ENCODE results near the gene PPARA. TPM values are rescaled to one million over a fixed set of nuclear protein-coding genes. Genes with fewer than 3 reads are reported as not detected.

The PPARA gene
- total and polyA plus RNA-seq, 7 experiments from 2014 or later = 3.7 to 21.6 (median 16.4) TPM

DNA sequence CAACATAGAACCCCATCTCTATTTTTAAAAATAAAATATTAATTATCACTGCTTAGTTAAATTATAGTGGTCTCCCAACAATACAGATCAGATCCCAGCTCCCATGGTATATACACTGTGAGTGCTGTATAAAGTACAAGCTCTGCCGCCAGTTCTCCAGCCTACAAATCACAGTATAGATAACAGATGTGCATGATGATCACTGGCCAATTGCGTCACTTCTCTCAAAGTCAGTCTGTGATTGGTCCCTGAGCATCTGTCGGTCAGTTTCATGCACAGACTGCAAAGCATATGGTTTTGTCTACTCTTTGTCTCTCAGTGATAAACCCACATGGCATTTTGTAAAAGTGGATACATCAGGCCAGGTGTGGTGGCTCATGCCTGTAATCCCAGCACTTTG is 15.7 kb downstream of the PPARA start:
- no peak overlapping the region for H3K4me3 Mint-ChIP-seq
- Histone ChIP-seq H3K36me3 (ENCODE audit: control insufficient read depth in 2 of 3, insufficient read depth in 3 of 3, low read length in 3 of 3) (no peaks in the 10 kb centered on the region), H3K27me3 (ENCODE audit: control insufficient read depth in 2 of 2, insufficient read depth in 2 of 2, low read length in 2 of 2) (no peaks in the 10 kb centered on the region), H3K9me3 (ENCODE audit: control insufficient read depth in 2 of 3, low read length in 3 of 3) (no peaks in the 10 kb centered on the region), H3K4me1 (ENCODE audit: control insufficient read depth in 2 of 2, insufficient read depth in 2 of 2, low read length in 2 of 2) (no peaks in the 10 kb centered on the region), H3K27ac (ENCODE audit: low read depth, low read length) (no peak overlapping the region), H3K4me3 (ENCODE audit: low read length) (no peak overlapping the region)
- no peak overlapping the region for H3K27ac Mint-ChIP-seq
- intact Hi-C loops (cut with micrococcal nuclease) = no loop called here
- DNase-seq (no peak), ATAC-seq (no peak)
- H3K36me3 Mint-ChIP-seq = peaks cover 0 to 10% (median 3%) of the 10 kb centered on the region in 5 donors
- peaks cover 0 to 7% (median 5%) of the 10 kb centered on the region in 7 donors for H3K4me1 Mint-ChIP-seq
- CTCF ChIA-PET = no interaction called here
- POLR2A ChIA-PET = no interaction called here
- no peaks in the 10 kb centered on the region for H3K9me3 Mint-ChIP-seq
- H3K27me3 Mint-ChIP-seq = no peaks in the 10 kb centered on the region

DNA sequence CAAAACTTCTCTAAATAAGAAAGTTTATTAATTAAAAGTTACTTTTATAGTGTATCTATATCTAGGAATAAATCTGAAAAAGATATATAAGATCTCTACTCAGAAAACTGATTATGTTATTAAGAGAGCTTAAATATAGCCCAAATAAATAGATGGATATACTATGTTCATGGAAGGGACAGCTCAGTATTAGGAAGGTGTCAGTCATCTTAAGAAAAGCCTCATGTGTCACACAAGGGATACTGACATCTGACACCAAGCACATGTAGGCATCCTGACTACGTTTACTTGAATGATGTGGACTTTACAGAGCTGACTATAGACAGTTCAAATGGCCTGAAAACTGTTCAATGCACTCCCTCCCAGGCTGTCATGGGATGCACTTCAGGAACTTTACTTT is 19.3 kb downstream of the PPARA start:
- H3K9me3 Mint-ChIP-seq = no peaks in the 10 kb centered on the region
- peaks cover 0 to 10% (median 0%) of the 10 kb centered on the region in 5 donors for H3K36me3 Mint-ChIP-seq
- H3K4me1 Mint-ChIP-seq = peaks cover 18 to 29% (median 21%) of the 10 kb centered on the region in 7 donors
- Histone ChIP-seq H3K36me3 (ENCODE audit: control insufficient read depth in 2 of 3, insufficient read depth in 3 of 3, low read length in 3 of 3) (no peaks in the 10 kb centered on the region), H3K27me3 (ENCODE audit: control insufficient read depth in 2 of 2, insufficient read depth in 2 of 2, low read length in 2 of 2) (no peaks in the 10 kb centered on the region), H3K9me3 (ENCODE audit: control insufficient read depth in 2 of 3, low read length in 3 of 3) (no peaks in the 10 kb centered on the region), H3K4me3 (ENCODE audit: low read length) (no peak overlapping the region), H3K4me1 (ENCODE audit: control insufficient read depth in 2 of 2, insufficient read depth in 2 of 2, low read length in 2 of 2) (no peaks in the 10 kb centered on the region), H3K27ac (ENCODE audit: low read depth, low read length) (no peak overlapping the region)
- POLR2A ChIA-PET = interaction anchor here (0.6 to 0.9 kb wide), 2 partner anchors 68 to 147 kb away, joined by 3 read pairs; no protein-coding TSS in a partner anchor
- intact Hi-C loops (cut with micrococcal nuclease) = no loop called here
- no peak overlapping the region for H3K27ac Mint-ChIP-seq
- no peaks in the 10 kb centered on the region for H3K27me3 Mint-ChIP-seq
- no peak overlapping the region for H3K4me3 Mint-ChIP-seq
- ATAC-seq (no peak), DNase-seq (no peak)
- CTCF ChIA-PET = no interaction called here

DNA sequence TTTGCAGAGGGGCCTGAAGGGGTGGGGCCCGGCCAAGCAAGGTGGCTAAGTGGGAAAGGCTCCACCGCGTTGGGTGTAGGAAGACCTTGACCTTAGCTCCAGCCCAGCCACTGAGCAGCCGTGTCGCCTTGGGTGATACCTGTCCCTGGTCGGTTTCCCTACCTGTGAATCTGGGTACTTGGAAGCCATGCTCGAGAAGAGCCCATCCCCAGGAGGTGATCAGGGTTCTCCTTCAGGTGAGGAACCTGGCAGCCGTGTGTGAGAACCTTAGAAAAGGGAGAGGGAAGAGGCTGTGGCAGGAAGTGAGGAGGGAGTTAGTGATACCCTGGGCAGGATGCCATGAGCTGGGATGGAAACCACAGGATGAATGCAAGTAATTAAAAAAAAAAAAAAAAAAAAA is 21.6 kb downstream of the PPARA start:
- H3K36me3 Mint-ChIP-seq = peaks cover 0 to 18% (median 14%) of the 10 kb centered on the region in 5 donors
- H3K4me1 Mint-ChIP-seq = peaks cover 18 to 36% (median 26%) of the 10 kb centered on the region in 7 donors
- DNase-seq (no peak), ATAC-seq (no peak)
- no peaks in the 10 kb centered on the region for H3K4me1 ChIP-seq (ENCODE audit: control insufficient read depth in 2 of 2, insufficient read depth in 2 of 2, low read length in 2 of 2)
- H3K36me3 ChIP-seq (ENCODE audit: control insufficient read depth in 2 of 3, insufficient read depth in 3 of 3, low read length in 3 of 3) = no peaks in the 10 kb centered on the region
- H3K27me3 Mint-ChIP-seq = no peaks in the 10 kb centered on the region
- no peaks in the 10 kb centered on the region for H3K27me3 ChIP-seq (ENCODE audit: control insufficient read depth in 2 of 2, insufficient read depth in 2 of 2, low read length in 2 of 2)
- no peaks in the 10 kb centered on the region for H3K9me3 ChIP-seq (ENCODE audit: control insufficient read depth in 2 of 3, low read length in 3 of 3)
- ChIA-PET CTCF (interaction anchor here (1.1 kb wide), 1 partner anchor 166 kb away, joined by 3 read pairs; no protein-coding TSS in a partner anchor), POLR2A (no interaction called here)
- H3K9me3 Mint-ChIP-seq = peaks cover 0 to 4% (median 0%) of the 10 kb centered on the region in 11 donors
- no peak overlapping the region for H3K27ac Mint-ChIP-seq
- H3K4me3 ChIP-seq (ENCODE audit: low read length) = no peak overlapping the region
- intact Hi-C loops (cut with micrococcal nuclease) = no loop called here
- H3K27ac ChIP-seq (ENCODE audit: low read depth, low read length) = no peak overlapping the region
- peak overlapping the region in 2 of 10 donors; percentile 32 to 33 for H3K4me3 Mint-ChIP-seq

DNA sequence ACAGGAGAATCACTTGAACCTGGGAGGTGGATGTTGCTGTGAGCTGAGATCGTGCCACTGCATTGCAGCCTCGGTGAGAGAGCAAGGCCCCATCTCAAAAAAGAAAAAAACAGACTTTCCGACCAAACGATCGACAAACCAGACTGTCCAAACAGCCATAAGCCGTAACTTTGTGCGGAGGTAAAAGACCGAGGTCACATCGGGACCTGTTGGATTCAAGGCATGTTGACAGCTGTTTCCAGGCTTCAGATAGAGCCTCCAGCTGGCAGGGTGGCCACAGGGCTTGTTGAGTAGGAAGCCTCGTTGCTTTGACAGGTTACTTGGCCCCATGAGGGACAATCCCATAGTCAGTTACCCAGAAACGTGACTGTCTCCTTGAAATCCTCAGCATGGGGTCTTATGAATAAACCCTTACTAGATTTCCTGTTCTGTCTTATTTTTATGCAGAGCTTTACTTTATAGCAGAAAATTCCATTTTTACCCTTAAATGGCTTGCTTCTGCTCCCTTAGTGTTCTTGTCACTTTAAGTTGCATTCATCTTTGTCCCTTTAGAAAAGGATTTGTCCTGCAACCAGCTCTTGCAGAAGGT is 22.3 kb downstream of the PPARA start:
- no peaks in the 10 kb centered on the region for H3K27me3 Mint-ChIP-seq
- peaks cover 4 to 22% (median 18%) of the 10 kb centered on the region in 5 donors for H3K36me3 Mint-ChIP-seq

DNA sequence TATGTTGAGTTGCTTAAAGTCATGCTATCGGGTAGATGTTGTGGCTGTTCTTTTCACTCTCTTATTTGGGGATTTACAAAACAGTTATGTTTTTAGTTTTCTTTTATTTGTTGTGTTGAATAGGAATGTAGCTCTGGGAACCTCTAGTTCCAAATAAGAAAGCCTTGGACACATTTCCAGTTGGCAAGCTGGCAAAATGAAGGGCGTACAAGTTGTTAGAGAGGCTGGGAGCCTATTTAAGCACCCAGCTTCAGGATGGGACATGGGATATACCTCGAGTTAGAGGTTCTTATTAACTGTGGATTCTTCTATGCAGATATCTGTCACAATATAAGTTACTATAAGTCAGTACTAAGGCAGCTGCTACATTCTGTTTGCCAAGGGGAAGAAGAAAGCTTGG is 22.8 kb downstream of the PPARA start:
- Mint-ChIP-seq H3K36me3 (peaks cover 7 to 27% (median 24%) of the 10 kb centered on the region in 5 donors), H3K27me3 (no peaks in the 10 kb centered on the region), H3K9me3 (peaks cover 0 to 10% (median 1%) of the 10 kb centered on the region in 11 donors), H3K4me1 (peaks cover 18 to 36% (median 26%) of the 10 kb centered on the region in 7 donors), H3K4me3 (peak overlapping the region in 1 of 10 donors; percentile 15), H3K27ac (peak overlapping the region in 1 of 9 donors; percentile 50)
- H3K4me1 ChIP-seq (ENCODE audit: control insufficient read depth in 2 of 2, insufficient read depth in 2 of 2, low read length in 2 of 2) = no peaks in the 10 kb centered on the region
- H3K27ac ChIP-seq (ENCODE audit: low read depth, low read length) = no peak overlapping the region
- no peaks in the 10 kb centered on the region for H3K36me3 ChIP-seq (ENCODE audit: control insufficient read depth in 2 of 3, insufficient read depth in 3 of 3, low read length in 3 of 3)
- DNase-seq (no peak), ATAC-seq (no peak)
- intact Hi-C loops (cut with micrococcal nuclease) = no loop called here
- no peak overlapping the region for H3K4me3 ChIP-seq (ENCODE audit: low read length)
- H3K9me3 ChIP-seq (ENCODE audit: control insufficient read depth in 2 of 3, low read length in 3 of 3) = no peaks in the 10 kb centered on the region
- no peaks in the 10 kb centered on the region for H3K27me3 ChIP-seq (ENCODE audit: control insufficient read depth in 2 of 2, insufficient read depth in 2 of 2, low read length in 2 of 2)
- ChIA-PET CTCF (no interaction called here), POLR2A (no interaction called here)

More for the DNA sequence above, 22.3 kb downstream of the PPARA start:
- H3K27me3 ChIP-seq (ENCODE audit: control insufficient read depth in 2 of 2, insufficient read depth in 2 of 2, low read length in 2 of 2) = no peaks in the 10 kb centered on the region
- Mint-ChIP-seq H3K4me1 (peaks cover 18 to 36% (median 26%) of the 10 kb centered on the region in 7 donors), H3K4me3 (peak overlapping the region in 1 of 10 donors; percentile 15), H3K27ac (peak overlapping the region in 1 of 9 donors; percentile 50), H3K9me3 (peaks cover 0 to 5% (median 0%) of the 10 kb centered on the region in 11 donors)
- intact Hi-C loops (cut with micrococcal nuclease) = no loop called here
- ATAC-seq = no peak
- CTCF ChIA-PET = interaction anchor here (1.1 kb wide), 1 partner anchor 167 kb away, joined by 3 read pairs; no protein-coding TSS in a partner anchor
- no peak overlapping the region for H3K4me3 ChIP-seq (ENCODE audit: low read length)
- H3K27ac ChIP-seq (ENCODE audit: low read depth, low read length) = no peak overlapping the region
- no peak for DNase-seq
- H3K36me3 ChIP-seq (ENCODE audit: control insufficient read depth in 2 of 3, insufficient read depth in 3 of 3, low read length in 3 of 3) = no peaks in the 10 kb centered on the region
- H3K9me3 ChIP-seq (ENCODE audit: control insufficient read depth in 2 of 3, low read length in 3 of 3) = no peaks in the 10 kb centered on the region
- H3K4me1 ChIP-seq (ENCODE audit: control insufficient read depth in 2 of 2, insufficient read depth in 2 of 2, low read length in 2 of 2) = no peaks in the 10 kb centered on the region
- POLR2A ChIA-PET = no interaction called here

DNA sequence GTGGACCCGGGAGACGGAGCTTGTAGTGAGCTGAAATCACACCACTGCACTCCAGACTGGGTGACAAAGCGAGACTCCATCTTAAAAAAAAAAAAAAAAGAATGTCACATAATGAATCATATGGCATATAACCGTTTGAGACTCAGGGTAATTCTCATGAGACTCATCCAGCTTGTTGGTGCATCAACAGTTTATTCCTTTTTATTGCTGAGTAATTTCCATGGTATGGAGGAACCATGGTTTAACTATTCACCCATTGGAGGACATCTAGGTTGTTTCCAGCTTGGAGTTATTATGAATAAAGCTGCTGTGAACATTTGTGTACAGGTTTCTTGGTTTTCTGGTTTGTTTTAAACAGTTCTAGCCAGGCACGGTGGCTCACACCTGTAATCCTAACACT is 25.3 kb downstream of the PPARA start:
- no peaks in the 10 kb centered on the region for H3K27me3 ChIP-seq (ENCODE audit: control insufficient read depth in 2 of 2, insufficient read depth in 2 of 2, low read length in 2 of 2)
- H3K36me3 ChIP-seq (ENCODE audit: control insufficient read depth in 2 of 3, insufficient read depth in 3 of 3, low read length in 3 of 3) = peaks cover 0 to 15% (median 0%) of the 10 kb centered on the region in 3 experiments
- no peak for ATAC-seq
- Mint-ChIP-seq H3K4me1 (peaks cover 15 to 33% (median 23%) of the 10 kb centered on the region in 7 donors), H3K27ac (no peak overlapping the region), H3K4me3 (no peak overlapping the region), H3K36me3 (peaks cover 24 to 46% (median 40%) of the 10 kb centered on the region in 5 donors), H3K27me3 (no peaks in the 10 kb centered on the region), H3K9me3 (peaks cover 5 to 33% (median 17%) of the 10 kb centered on the region in 11 donors)
- ChIA-PET POLR2A (interaction anchor here (0.6 kb wide), 1 partner anchor 490 kb away, joined by 3 read pairs; no protein-coding TSS in a partner anchor), CTCF (no interaction called here)
- H3K4me3 ChIP-seq (ENCODE audit: low read length) = no peak overlapping the region
- peaks cover 0 to 8% (median 3%) of the 10 kb centered on the region in 3 experiments for H3K9me3 ChIP-seq (ENCODE audit: control insufficient read depth in 2 of 3, low read length in 3 of 3)
- intact Hi-C loops (cut with micrococcal nuclease) = no loop called here
- no peaks in the 10 kb centered on the region for H3K4me1 ChIP-seq (ENCODE audit: control insufficient read depth in 2 of 2, insufficient read depth in 2 of 2, low read length in 2 of 2)
- H3K27ac ChIP-seq (ENCODE audit: low read depth, low read length) = no peak overlapping the region
- DNase-seq = no peak
